GM19438 (cell line): Measurements from ENCODE around the gene ATG16L2.

ENCODE experiments used
- ATAC-seq: cut with Tn5 transposase; IDR thresholded peaks from one replicate; pipeline ENCODE4 v1.9.1; 2021; ENCODE audit warnings: low read depth; ENCODE audit not compliant: unreplicated experiment

ATG16L2 gene, protein sequence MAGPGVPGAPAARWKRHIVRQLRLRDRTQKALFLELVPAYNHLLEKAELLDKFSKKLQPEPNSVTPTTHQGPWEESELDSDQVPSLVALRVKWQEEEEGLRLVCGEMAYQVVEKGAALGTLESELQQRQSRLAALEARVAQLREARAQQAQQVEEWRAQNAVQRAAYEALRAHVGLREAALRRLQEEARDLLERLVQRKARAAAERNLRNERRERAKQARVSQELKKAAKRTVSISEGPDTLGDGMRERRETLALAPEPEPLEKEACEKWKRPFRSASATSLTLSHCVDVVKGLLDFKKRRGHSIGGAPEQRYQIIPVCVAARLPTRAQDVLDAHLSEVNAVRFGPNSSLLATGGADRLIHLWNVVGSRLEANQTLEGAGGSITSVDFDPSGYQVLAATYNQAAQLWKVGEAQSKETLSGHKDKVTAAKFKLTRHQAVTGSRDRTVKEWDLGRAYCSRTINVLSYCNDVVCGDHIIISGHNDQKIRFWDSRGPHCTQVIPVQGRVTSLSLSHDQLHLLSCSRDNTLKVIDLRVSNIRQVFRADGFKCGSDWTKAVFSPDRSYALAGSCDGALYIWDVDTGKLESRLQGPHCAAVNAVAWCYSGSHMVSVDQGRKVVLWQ

DNA sequence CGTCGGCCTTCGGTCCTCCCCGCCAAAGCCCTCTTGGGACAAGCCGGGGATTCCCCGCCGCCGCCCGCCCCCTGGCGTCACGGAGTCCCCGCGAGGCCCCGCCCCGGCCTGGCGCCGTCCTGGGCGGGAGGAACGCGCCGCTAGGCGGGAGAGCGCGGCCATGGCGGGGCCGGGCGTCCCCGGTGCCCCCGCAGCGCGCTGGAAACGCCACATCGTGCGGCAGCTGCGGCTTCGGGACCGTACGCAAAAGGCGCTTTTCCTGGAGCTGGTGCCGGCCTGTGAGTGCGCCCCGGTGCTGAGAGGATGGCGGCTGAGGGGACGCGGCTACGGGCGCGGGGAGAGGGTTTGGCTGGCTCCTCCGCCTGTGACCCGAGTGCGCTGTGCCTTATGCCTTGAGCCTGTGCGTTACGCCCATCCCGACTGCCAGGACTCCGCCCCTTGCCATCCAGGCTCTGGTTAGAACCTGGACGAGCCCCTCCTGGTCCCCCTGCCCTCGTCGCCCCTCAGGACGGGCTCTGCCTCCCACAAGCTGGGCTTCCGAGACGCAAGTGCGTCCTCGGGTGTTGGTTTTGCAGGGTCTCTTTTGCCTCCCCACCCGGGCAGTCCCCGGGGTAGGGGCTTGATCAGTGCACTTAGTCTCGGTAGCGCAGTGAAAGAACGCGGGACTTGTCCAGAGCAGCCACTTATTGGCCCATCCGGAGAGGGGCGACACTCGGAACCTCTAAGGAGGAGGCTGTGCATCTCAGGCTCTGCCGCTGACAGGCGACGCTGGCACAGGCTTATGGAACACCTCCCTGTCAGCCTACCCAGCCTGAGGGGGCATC, at the start of gene ATG16L2:
TSS of gene ATG16L2 (plus strand) at position 126 of the 824 bp plus-strand sequence. CDS start at position 161, 35 bp downstream.
- peak; percentile 51 for ATAC-seq

- ATAC-seq, result no peak
Measured at GRCh38 chr11:72764503-72764902, 49.7 kb upstream of the ATG16L2 start.

- ATAC-seq, result no peak
Measured at GRCh38 chr11:72766152-72766902, 47.9 kb upstream of the ATG16L2 start.

DNA sequence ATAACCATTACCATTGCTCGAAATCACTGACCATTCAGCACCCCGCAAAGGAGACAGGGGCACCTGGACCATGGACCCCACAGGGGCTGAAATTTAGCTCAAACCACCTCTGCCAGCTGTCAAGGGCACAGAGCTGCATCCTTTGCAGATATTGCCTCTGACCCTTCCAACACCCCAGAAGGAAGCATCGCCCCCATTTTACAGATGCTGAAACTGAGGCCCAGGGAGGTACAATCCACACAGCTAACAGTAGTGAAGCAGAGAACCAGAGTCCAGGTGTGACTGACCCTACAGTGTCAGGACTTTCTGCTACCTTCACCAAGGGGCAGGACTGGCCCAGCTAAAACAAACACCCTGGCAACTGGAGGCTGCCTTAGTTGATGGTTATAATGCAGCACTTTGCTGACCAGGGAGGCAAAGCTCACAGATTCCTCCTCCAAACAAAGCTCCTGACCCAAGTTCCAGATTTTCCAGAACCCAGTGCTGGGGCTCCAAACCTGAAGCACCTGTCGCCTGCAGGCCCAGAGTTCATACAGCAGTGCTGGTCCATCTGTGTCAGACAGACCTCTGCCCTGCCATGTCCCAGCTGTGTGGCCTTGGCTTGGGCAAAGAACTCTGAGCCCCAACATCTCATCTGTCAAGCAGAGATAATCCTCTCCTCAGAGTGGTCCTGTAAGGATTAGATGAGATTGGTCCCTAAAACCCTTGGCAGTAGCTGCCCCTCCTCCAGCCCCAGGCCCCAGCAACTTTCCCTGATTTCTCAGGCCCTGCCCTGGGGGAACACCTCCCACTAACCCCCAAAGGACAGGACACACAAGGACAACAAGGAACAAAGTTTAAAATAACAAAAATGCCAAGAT, 46.8 kb upstream of the ATG16L2 start:
- no peak for ATAC-seq

- no peak for ATAC-seq
Measured at GRCh38 chr11:72768581-72768980, 45.6 kb upstream of the ATG16L2 start.

DNA sequence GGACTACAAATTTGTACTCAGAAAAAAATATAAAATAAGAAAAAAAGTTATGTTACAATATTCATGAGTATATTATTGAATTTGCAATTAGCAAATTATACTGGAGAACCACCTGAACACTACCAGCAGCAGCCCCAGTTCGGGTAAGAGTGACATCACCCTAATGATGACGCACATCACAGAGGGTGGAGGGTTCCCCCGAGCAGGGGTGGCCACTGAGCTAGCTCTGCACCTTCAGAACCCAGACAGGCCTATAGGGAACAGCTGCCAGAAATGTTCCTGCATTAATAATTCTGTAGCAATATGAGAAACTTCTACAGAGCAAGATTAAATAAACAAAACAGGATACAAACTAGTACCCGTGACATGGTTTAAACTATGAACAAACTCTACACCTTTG, 44.5 kb upstream of the ATG16L2 start:
- ATAC-seq, result no peak

- ATAC-seq, result no peak
Measured at GRCh38 chr11:72770799-72771198, 43.4 kb upstream of the ATG16L2 start.

DNA sequence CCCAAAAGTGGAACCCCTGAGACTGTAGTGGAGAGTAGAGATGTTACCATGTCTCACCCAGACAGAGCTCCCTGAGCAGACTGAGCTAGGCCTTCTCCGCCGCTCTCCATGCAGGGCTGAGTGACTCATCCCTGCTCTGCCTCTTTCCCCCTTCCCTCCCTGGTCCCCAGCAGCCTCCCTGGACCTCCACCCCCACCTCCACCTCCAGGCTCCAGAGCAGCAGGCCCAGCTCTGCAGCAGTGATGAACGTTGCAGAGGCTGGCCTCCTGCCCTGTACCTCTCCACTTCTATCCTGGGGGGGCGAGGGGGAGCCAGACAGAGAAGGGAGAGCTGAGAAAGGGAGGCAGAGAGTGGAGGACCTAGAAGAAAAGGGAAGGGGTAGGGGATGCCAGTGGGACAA, 42.7 kb upstream of the ATG16L2 start:
- no peak for ATAC-seq

GRCh38 chr11:72772059-72772458, 42.2 kb upstream of the ATG16L2 start:
- ATAC-seq, result no peak

GRCh38 chr11:72773291-72773690, 40.9 kb upstream of the ATG16L2 start:
- no peak for ATAC-seq

DNA sequence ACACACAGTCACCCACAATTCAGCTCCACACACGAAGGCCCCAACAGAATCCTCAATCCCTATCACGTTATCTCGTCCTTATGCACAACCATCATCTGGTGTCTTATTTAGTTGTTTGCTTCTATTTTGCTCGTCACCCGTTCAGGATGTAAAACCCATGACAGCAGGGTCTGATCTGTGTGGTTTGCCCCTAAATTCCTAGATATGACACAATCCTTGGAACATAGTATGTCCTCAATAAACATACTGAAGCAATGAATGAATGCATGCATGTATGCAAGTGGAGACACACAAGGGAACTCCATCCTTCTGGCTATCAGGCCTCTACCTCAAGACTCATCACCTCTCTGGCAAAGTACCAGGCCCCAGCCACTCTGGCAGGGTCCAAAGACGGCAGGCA, 40.5 kb upstream of the ATG16L2 start:
- no peak for ATAC-seq

DNA sequence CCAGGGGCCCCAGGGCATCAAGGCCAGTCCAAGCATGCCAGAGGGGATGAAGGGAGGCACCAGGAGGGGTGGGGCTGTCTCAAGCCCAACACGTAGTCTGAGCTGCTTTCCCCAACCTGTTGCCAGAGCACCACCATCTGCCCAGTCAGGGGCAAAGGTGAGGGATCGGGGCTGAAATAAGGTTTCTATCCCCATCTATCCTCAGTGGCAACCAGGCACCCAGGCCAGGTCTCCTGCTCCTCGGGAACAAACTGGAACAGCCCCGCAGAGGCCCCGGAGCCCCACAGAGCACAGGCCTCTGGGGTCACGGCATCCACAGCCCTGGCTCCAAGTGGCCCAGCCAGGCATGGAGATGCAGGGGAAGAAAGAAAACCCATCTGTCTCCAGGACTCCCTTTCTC, 39.7 kb upstream of the ATG16L2 start:
- ATAC-seq, result no peak

GRCh38 chr11:72775288-72776110, 38.7 kb upstream of the ATG16L2 start:
- ATAC-seq, result no peak

GRCh38 chr11:72776117-72776843, 37.9 kb upstream of the ATG16L2 start:
- no peak for ATAC-seq

DNA sequence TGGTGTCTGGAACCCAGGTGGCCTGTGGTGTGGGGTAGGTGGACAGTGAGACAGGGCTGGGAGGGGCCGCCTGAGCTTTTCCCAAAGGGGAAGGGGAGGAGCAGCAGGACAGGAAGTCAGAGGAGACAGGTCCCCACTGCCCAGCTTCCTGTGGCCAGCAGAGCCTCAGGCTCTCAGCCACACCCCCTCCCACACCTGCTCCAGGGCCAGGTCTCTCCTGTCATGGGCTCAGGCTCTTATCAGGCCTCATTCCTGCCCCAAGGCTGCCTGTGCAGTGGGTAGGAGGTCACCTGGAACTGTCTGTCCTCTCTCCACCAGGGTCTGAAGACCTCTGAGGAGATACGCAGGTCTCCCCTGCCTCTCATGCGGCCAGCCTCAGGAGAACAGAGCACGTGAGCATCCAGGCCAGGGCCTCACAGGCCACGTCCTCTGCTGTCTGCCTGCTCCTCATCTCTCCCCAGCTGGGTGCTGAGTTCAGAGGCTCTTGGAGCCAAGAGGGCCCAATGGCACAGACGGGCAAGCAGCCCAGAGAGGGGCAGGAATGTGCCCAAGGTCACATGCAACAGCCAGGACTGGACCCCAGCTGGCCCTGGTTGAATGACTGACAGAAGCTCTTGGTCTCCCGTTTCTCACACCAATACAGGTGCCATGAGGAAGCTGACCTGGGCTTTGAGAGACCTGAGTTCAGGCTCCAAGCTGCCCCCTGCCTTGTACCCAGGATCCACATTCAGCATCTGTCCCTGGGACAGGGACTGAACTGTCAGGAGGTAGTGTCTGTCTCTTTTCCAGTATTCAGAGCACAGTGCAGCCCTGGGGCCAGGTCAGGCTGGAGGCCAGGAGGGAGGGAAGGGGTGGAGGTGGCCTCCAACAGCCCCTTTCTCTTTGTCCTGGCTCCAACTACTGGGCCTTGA, 37.1 kb upstream of the ATG16L2 start:
- ATAC-seq, result no peak

- no peak for ATAC-seq
Measured at GRCh38 chr11:72777755-72778278, 36.4 kb upstream of the ATG16L2 start.
